Uterus (tissue), 4 donors: ENCODE data around the gene TBC1D19. TPM values are rescaled to one million over a fixed set of nuclear protein-coding genes. Genes with fewer than 3 reads are reported as not detected.
A peak's percentile ranks its signal among the peaks of the same experiment; 100 is the strongest.

Source experiments
- DNase-seq, 2 donors: peaks; one replicate each; pipeline ENCODE4 v3.0.0-alpha.2; 2019 to 2020
- H3K27ac ChIP-seq, 2 donors: fragments of 200-600 bp; sonication (generic); 1 replicate in 1 of 2; 2 replicates in 1 of 2; pipeline ENCODE4 v1.5.1; 2016 to 2018
- H3K27me3 ChIP-seq, 2 donors: fragments of 200-600 bp; sonication (generic); one replicate each; pipeline ENCODE4 v1.5.1; 2018 to 2019; ENCODE audit warnings: control low read depth in 1 of 2
- H3K36me3 ChIP-seq, 2 donors: fragments of 200-600 bp; sonication (generic); one replicate each; pipeline ENCODE4 v1.5.1; 2019; ENCODE audit warnings: control low read depth in 1 of 2
- H3K4me1 ChIP-seq, 2 donors: fragments of 200-600 bp; sonication (generic); one replicate each; pipeline ENCODE4 v1.5.1; 2018 to 2019; ENCODE audit warnings: control low read depth in 1 of 2
- H3K4me3 ChIP-seq, 2 donors: fragments of 200-600 bp; sonication (generic); 1 replicate in 1 of 2; 2 replicates in 1 of 2; pipeline ENCODE4 v1.5.1; 2018 to 2019; ENCODE audit warnings: mild to moderate bottlenecking in 1 of 2
- H3K9me3 ChIP-seq, 2 donors: fragments of 200-600 bp; sonication (generic); one replicate each; pipeline ENCODE4 v1.5.1; 2019; ENCODE audit warnings: control low read depth in 1 of 2
- CTCF ChIP-seq, 4 experiments: fragments of 200-600 bp in 2 of 4; fragments of 450-650 bp in 2 of 4; sonication (generic) in 2 of 4; IDR thresholded peaks; one replicate each; pipeline ENCODE4 v1.5.1; 2016 to 2019; ENCODE audit warnings: antibody characterized with exemption in 4 of 4, mild to moderate bottlenecking in 2 of 4, moderate library complexity in 1 of 4
- POLR2A ChIP-seq, 2 donors: fragments of 450-650 bp; IDR thresholded peaks; one replicate each; pipeline ENCODE4 v1.6.1; 2016; ENCODE audit warnings: antibody characterized with exemption in 2 of 2, mild to moderate bottlenecking in 1 of 2, moderate library complexity in 1 of 2
- intact Hi-C: fragments of 100-400 bp; cut with DNase I; formaldehyde crosslinking; loops from one replicate; pipeline ENCODE4 v1.15.1; 2023; ENCODE audit warnings: low total_unique reads
- total RNA-seq, 4 donors: library from RNA; depleted of rRNA in 3 of 4; stranded (reverse); fragments of >200 nt in 3 of 4; gene quantifications; one replicate each; pipeline versions ENCODE4 v1.1.0 to v1.2.4, GENCODE V29; 2014 to 2023
- donor health status: DM: yes; HTN: yes; CAD: no.

TBC1D19 gene
- total RNA-seq, 4 donors from 2014 or later = 5.4 to 69.6 (median 25.2) TPM

GRCh38 chr4:26713563-26714151 is 129.8 kb downstream of the TBC1D19 start:
- intact Hi-C loops = no loop called here

GRCh38 chr4:26715636-26716242 is 131.9 kb downstream of the TBC1D19 start:
- intact Hi-C loops = no loop called here
- Histone ChIP-seq H3K4me1 (no peaks in the 10 kb centered on the region), H3K27me3 (no peaks in the 10 kb centered on the region), H3K27ac (no peak overlapping the region), H3K4me3 (no peak overlapping the region), H3K9me3 (no peaks in the 10 kb centered on the region), H3K36me3 (no peaks in the 10 kb centered on the region)
- TF ChIP-seq CTCF (IDR thresholded peaks at IDR 0.05) (no peak), POLR2A (IDR thresholded peaks at IDR 0.05) (no peak)
- DNase-seq = no peak

More at GRCh38 chr4:26713563-26714151, 129.8 kb downstream of the TBC1D19 start:
- no peak for TF ChIP-seq CTCF (IDR thresholded peaks at IDR 0.05)
- no peak for TF ChIP-seq POLR2A (IDR thresholded peaks at IDR 0.05)
- DNase-seq = no peak
- Histone ChIP-seq H3K27ac (no peak overlapping the region), H3K9me3 (no peaks in the 10 kb centered on the region), H3K4me3 (no peak overlapping the region), H3K36me3 (no peaks in the 10 kb centered on the region), H3K27me3 (no peaks in the 10 kb centered on the region), H3K4me1 (no peaks in the 10 kb centered on the region)

GRCh38 chr4:26717332-26717731 is 133.4 kb downstream of the TBC1D19 start:
- no peak overlapping the region for H3K4me3 ChIP-seq
- no peaks in the 10 kb centered on the region for H3K36me3 ChIP-seq
- intact Hi-C loops = no loop called here
- no peak for DNase-seq
- TF ChIP-seq POLR2A (IDR thresholded peaks at IDR 0.05) (no peak), CTCF (IDR thresholded peaks at IDR 0.05) (no peak)
- H3K27me3 ChIP-seq = no peaks in the 10 kb centered on the region
- H3K27ac ChIP-seq = no peak overlapping the region
- no peaks in the 10 kb centered on the region for H3K9me3 ChIP-seq
- no peaks in the 10 kb centered on the region for H3K4me1 ChIP-seq

- Histone ChIP-seq H3K27ac (no peak overlapping the region), H3K4me3 (no peak overlapping the region), H3K36me3 (no peaks in the 10 kb centered on the region), H3K27me3 (no peaks in the 10 kb centered on the region), H3K9me3 (no peaks in the 10 kb centered on the region), H3K4me1 (no peaks in the 10 kb centered on the region)
- TF ChIP-seq CTCF (IDR thresholded peaks at IDR 0.05) (peak; percentile 33 to 63 (median 46)), POLR2A (IDR thresholded peaks at IDR 0.05) (no peak)
- no peak for DNase-seq
- intact Hi-C loops = loop anchor here (10.0 kb wide), 1 partner anchor 265 kb away; no protein-coding TSS in a partner anchor
Measured at GRCh38 chr4:26719954-26720552, 136.2 kb downstream of the TBC1D19 start.

GRCh38 chr4:26721685-26722084 is 137.8 kb downstream of the TBC1D19 start:
- no peak for TF ChIP-seq POLR2A (IDR thresholded peaks at IDR 0.05)
- TF ChIP-seq CTCF (IDR thresholded peaks at IDR 0.05) = no peak
- H3K4me1 ChIP-seq = no peaks in the 10 kb centered on the region
- no peak overlapping the region for H3K4me3 ChIP-seq
- no peak overlapping the region for H3K27ac ChIP-seq
- no peaks in the 10 kb centered on the region for H3K36me3 ChIP-seq
- intact Hi-C loops = loop anchor here (10.0 kb wide), 1 partner anchor 267 kb away; no protein-coding TSS in a partner anchor
- no peaks in the 10 kb centered on the region for H3K9me3 ChIP-seq
- DNase-seq = no peak
- H3K27me3 ChIP-seq = no peaks in the 10 kb centered on the region
